ENCODE results near the gene RAVER2. TPM values are rescaled to one million over a fixed set of nuclear protein-coding genes. Genes with fewer than 3 reads are reported as not detected.
A peak's percentile ranks its signal among the peaks of the same experiment; 100 is the strongest.

RAVER2 gene
- total RNA-seq, 2 experiments from 2014 or later, result 1.7 TPM

- Mint-ChIP-seq H3K4me3 (no peak overlapping the region), H3K4me1 (no peaks in the 10 kb centered on the region), H3K9me3 (no peaks in the 10 kb centered on the region), H3K27me3 (no peaks in the 10 kb centered on the region), H3K27ac (peak overlapping the region; percentile 25), H3K36me3 (ENCODE audit: low read depth) (peaks cover 42% of the 10 kb centered on the region)
- CTCF ChIA-PET, result no interaction called here
- POLR2A ChIA-PET, result no interaction called here
- DNase-seq, result no peak
Observed at GRCh38 chr1:64846573-64847430, 101.9 kb downstream of the RAVER2 start.

- Mint-ChIP-seq H3K36me3 (ENCODE audit: low read depth) (peaks cover 46% of the 10 kb centered on the region), H3K9me3 (no peaks in the 10 kb centered on the region), H3K27me3 (no peaks in the 10 kb centered on the region), H3K4me3 (no peak overlapping the region), H3K27ac (no peak overlapping the region), H3K4me1 (no peaks in the 10 kb centered on the region)
- DNase-seq, result no peak
- ChIA-PET CTCF (no interaction called here), POLR2A (no interaction called here)
Observed at GRCh38 chr1:64847666-64848065, 102.8 kb downstream of the RAVER2 start.

GRCh38 chr1:64848136-64848535 is 103.3 kb downstream of the RAVER2 start:
- no peak for DNase-seq
- Mint-ChIP-seq H3K9me3 (no peaks in the 10 kb centered on the region), H3K27me3 (no peaks in the 10 kb centered on the region), H3K36me3 (ENCODE audit: low read depth) (peaks cover 44% of the 10 kb centered on the region), H3K4me1 (no peaks in the 10 kb centered on the region), H3K27ac (no peak overlapping the region), H3K4me3 (no peak overlapping the region)
- POLR2A ChIA-PET, result no interaction called here
- CTCF ChIA-PET, result no interaction called here

GRCh38 chr1:64848803-64849202 is 103.9 kb downstream of the RAVER2 start:
- ChIA-PET POLR2A (no interaction called here), CTCF (interaction anchor here (0.7 to 0.8 kb wide), 2 partner anchors 48 to 227 kb away, joined by 3 to 4 read pairs; no protein-coding TSS in a partner anchor)
- no peak overlapping the region for H3K27ac Mint-ChIP-seq

GRCh38 chr1:64849942-64850341 is 105.1 kb downstream of the RAVER2 start:
- Mint-ChIP-seq H3K36me3 (ENCODE audit: low read depth) (peaks cover 43% of the 10 kb centered on the region), H3K27ac (no peak overlapping the region), H3K4me3 (no peak overlapping the region), H3K4me1 (no peaks in the 10 kb centered on the region), H3K27me3 (no peaks in the 10 kb centered on the region), H3K9me3 (no peaks in the 10 kb centered on the region)
- ChIA-PET CTCF (no interaction called here), POLR2A (interaction anchor here (0.5 kb wide), 1 partner anchor 281 kb away, joined by 3 read pairs; no protein-coding TSS in a partner anchor)
- DNase-seq, result no peak

More at GRCh38 chr1:64848803-64849202, 103.9 kb downstream of the RAVER2 start:
- Mint-ChIP-seq H3K9me3 (no peaks in the 10 kb centered on the region), H3K27me3 (no peaks in the 10 kb centered on the region), H3K36me3 (ENCODE audit: low read depth) (peaks cover 45% of the 10 kb centered on the region), H3K4me3 (no peak overlapping the region), H3K4me1 (no peaks in the 10 kb centered on the region)
- no peak for DNase-seq

- ChIA-PET CTCF (interaction anchor here (1.0 kb wide), 1 partner anchor 8 kb away, joined by 4 read pairs; no protein-coding TSS in a partner anchor), POLR2A (no interaction called here)
- no peak overlapping the region for H3K27ac Mint-ChIP-seq
- no peaks in the 10 kb centered on the region for H3K9me3 Mint-ChIP-seq
- H3K4me1 Mint-ChIP-seq, result no peaks in the 10 kb centered on the region
- H3K36me3 Mint-ChIP-seq (ENCODE audit: low read depth), result peaks cover 46% of the 10 kb centered on the region
- H3K4me3 Mint-ChIP-seq, result no peak overlapping the region
- H3K27me3 Mint-ChIP-seq, result no peaks in the 10 kb centered on the region
- no peak for DNase-seq
Observed at GRCh38 chr1:64850846-64851245, 106.0 kb downstream of the RAVER2 start.

- Mint-ChIP-seq H3K27ac (no peak overlapping the region), H3K9me3 (no peaks in the 10 kb centered on the region), H3K4me1 (no peaks in the 10 kb centered on the region), H3K36me3 (ENCODE audit: low read depth) (peaks cover 44% of the 10 kb centered on the region), H3K27me3 (no peaks in the 10 kb centered on the region), H3K4me3 (no peak overlapping the region)
- ChIA-PET POLR2A (no interaction called here), CTCF (interaction anchor here (0.6 kb wide), 1 partner anchor 43 kb away, joined by 3 read pairs; no protein-coding TSS in a partner anchor)
- no peak for DNase-seq
Observed at GRCh38 chr1:64851664-64852063, 106.8 kb downstream of the RAVER2 start.

- H3K27ac Mint-ChIP-seq, result no peak overlapping the region
- ChIA-PET POLR2A (interaction anchor here (0.7 kb wide), 1 partner anchor 571 kb away, joined by 3 read pairs; no protein-coding TSS in a partner anchor), CTCF (interaction anchor here (0.6 kb wide), 1 partner anchor 1388 kb away, joined by 7 read pairs; no protein-coding TSS in a partner anchor)
- peaks cover 68% of the 10 kb centered on the region for H3K36me3 Mint-ChIP-seq (ENCODE audit: low read depth)
- no peak overlapping the region for H3K4me3 Mint-ChIP-seq
- DNase-seq, result no peak
- H3K27me3 Mint-ChIP-seq, result no peaks in the 10 kb centered on the region
- H3K4me1 Mint-ChIP-seq, result no peaks in the 10 kb centered on the region
- H3K9me3 Mint-ChIP-seq, result no peaks in the 10 kb centered on the region
Observed at GRCh38 chr1:64854674-64855073, 109.8 kb downstream of the RAVER2 start.

GRCh38 chr1:64855557-64855956 is 110.7 kb downstream of the RAVER2 start:
- H3K27me3 Mint-ChIP-seq, result no peaks in the 10 kb centered on the region
- no peak overlapping the region for H3K4me3 Mint-ChIP-seq
- H3K27ac Mint-ChIP-seq, result no peak overlapping the region
- no peaks in the 10 kb centered on the region for H3K4me1 Mint-ChIP-seq
- no peaks in the 10 kb centered on the region for H3K9me3 Mint-ChIP-seq
- POLR2A ChIA-PET, result no interaction called here
- CTCF ChIA-PET, result interaction anchor here (0.6 to 1.5 kb wide), 3 partner anchors 14 to 1389 kb away, joined by 3 to 7 read pairs (median 4); no protein-coding TSS in a partner anchor
- H3K36me3 Mint-ChIP-seq (ENCODE audit: low read depth), result peaks cover 70% of the 10 kb centered on the region
- DNase-seq, result no peak

- peaks cover 79% of the 10 kb centered on the region for H3K36me3 Mint-ChIP-seq (ENCODE audit: low read depth)
- H3K27ac Mint-ChIP-seq, result no peak overlapping the region
- H3K4me3 Mint-ChIP-seq, result no peak overlapping the region
- H3K9me3 Mint-ChIP-seq, result no peaks in the 10 kb centered on the region
- CTCF ChIA-PET, result interaction anchor here (1.0 to 1.5 kb wide), 2 partner anchors 13 to 155 kb away, joined by 3 to 4 read pairs; no protein-coding TSS in a partner anchor
- no peaks in the 10 kb centered on the region for H3K27me3 Mint-ChIP-seq
- no peak for DNase-seq
- peaks cover 6% of the 10 kb centered on the region for H3K4me1 Mint-ChIP-seq
- POLR2A ChIA-PET, result interaction anchor here (0.6 kb wide), 2 partner anchors 26 to 1977 kb away, joined by 3 to 4 read pairs; no protein-coding TSS in a partner anchor
Observed at GRCh38 chr1:64856553-64856952, 111.7 kb downstream of the RAVER2 start.

- H3K4me1 Mint-ChIP-seq, result peaks cover 9% of the 10 kb centered on the region
- no peak overlapping the region for H3K4me3 Mint-ChIP-seq
- ChIA-PET POLR2A (no interaction called here), CTCF (interaction anchor here (1.5 kb wide), 1 partner anchor 12 kb away, joined by 4 read pairs; no protein-coding TSS in a partner anchor)
- peaks cover 82% of the 10 kb centered on the region for H3K36me3 Mint-ChIP-seq (ENCODE audit: low read depth)
- DNase-seq, result no peak
- no peaks in the 10 kb centered on the region for H3K9me3 Mint-ChIP-seq
- no peak overlapping the region for H3K27ac Mint-ChIP-seq
- no peaks in the 10 kb centered on the region for H3K27me3 Mint-ChIP-seq
Observed at GRCh38 chr1:64857347-64857746, 112.5 kb downstream of the RAVER2 start.

- Mint-ChIP-seq H3K4me3 (no peak overlapping the region), H3K9me3 (no peaks in the 10 kb centered on the region), H3K36me3 (ENCODE audit: low read depth) (peaks cover 78% of the 10 kb centered on the region), H3K27me3 (no peaks in the 10 kb centered on the region), H3K4me1 (peaks cover 33% of the 10 kb centered on the region), H3K27ac (peak overlapping the region; percentile 51)
- DNase-seq, result no peak
- ChIA-PET CTCF (no interaction called here), POLR2A (no interaction called here)
Observed at GRCh38 chr1:64861611-64862010, 116.7 kb downstream of the RAVER2 start.

Measured in activated CD4-positive, alpha-beta T cell treated with anti-CD3 and anti-CD28 coated beads, Interleukin-2, amount 10 ng/mL, durations not matched to agents 7 days and 5 days (primary cell).